DND-41 (cell line): ENCODE data around the gene EPB41.

Experiments used
- EZH2 ChIP-seq: IDR thresholded peaks from 3 replicates; pipeline ENCODE4 v1.6.1; 2012; ENCODE audit warnings: borderline replicate concordance, low read depth, mild to moderate bottlenecking, moderate library complexity, low read length, inconsistent platforms; ENCODE audit not compliant: severe bottlenecking
- TF ChIP-seq, protein P1 (sequence below): IDR thresholded peaks from 2 replicates; pipeline ENCODE4 v1.5.1; 2012; ENCODE audit warnings: borderline replicate concordance, low read length, moderate library complexity, mild to moderate bottlenecking; ENCODE audit not compliant: poor library complexity, severe bottlenecking; ENCODE audit errors: extremely low read depth

GRCh38 chr1:28921286-28921869, 7.0 kb downstream of the EPB41 start:
- TF ChIP-seq, protein P1, sequence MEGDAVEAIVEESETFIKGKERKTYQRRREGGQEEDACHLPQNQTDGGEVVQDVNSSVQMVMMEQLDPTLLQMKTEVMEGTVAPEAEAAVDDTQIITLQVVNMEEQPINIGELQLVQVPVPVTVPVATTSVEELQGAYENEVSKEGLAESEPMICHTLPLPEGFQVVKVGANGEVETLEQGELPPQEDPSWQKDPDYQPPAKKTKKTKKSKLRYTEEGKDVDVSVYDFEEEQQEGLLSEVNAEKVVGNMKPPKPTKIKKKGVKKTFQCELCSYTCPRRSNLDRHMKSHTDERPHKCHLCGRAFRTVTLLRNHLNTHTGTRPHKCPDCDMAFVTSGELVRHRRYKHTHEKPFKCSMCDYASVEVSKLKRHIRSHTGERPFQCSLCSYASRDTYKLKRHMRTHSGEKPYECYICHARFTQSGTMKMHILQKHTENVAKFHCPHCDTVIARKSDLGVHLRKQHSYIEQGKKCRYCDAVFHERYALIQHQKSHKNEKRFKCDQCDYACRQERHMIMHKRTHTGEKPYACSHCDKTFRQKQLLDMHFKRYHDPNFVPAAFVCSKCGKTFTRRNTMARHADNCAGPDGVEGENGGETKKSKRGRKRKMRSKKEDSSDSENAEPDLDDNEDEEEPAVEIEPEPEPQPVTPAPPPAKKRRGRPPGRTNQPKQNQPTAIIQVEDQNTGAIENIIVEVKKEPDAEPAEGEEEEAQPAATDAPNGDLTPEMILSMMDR: no peak
- TF ChIP-seq EZH2: no peak
